Right kidney (tissue), 9 donors: ENCODE results near the gene GGA2.
"Not testable (repeated sequence)": the region's sequence is repeated elsewhere in the genome, so short reads cannot be mapped to it uniquely, and the experiment has no call there.

Source experiments
- DNase-seq: peaks from one replicate; pipeline ENCODE4 v3.0.0-alpha.2; 2016
- long read RNA-seq, 8 donors: transcript quantifications; one replicate each; lab custom pipeline, GENCODE V29; 2026

The GGA2 gene, protein sequence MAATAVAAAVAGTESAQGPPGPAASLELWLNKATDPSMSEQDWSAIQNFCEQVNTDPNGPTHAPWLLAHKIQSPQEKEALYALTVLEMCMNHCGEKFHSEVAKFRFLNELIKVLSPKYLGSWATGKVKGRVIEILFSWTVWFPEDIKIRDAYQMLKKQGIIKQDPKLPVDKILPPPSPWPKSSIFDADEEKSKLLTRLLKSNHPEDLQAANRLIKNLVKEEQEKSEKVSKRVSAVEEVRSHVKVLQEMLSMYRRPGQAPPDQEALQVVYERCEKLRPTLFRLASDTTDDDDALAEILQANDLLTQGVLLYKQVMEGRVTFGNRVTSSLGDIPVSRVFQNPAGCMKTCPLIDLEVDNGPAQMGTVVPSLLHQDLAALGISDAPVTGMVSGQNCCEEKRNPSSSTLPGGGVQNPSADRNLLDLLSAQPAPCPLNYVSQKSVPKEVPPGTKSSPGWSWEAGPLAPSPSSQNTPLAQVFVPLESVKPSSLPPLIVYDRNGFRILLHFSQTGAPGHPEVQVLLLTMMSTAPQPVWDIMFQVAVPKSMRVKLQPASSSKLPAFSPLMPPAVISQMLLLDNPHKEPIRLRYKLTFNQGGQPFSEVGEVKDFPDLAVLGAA
- long read RNA-seq, donor 1, full-length matches to known transcripts: 11 of 11 reads
- long read RNA-seq, donor 1, partial matches to known transcripts: 0 of 11 reads
- long read RNA-seq, donor 1, other reads (novel, unspliced or antisense): 0 of 11 reads
- long read RNA-seq, donor 2, full-length matches to known transcripts: 3 of 3 reads
- long read RNA-seq, donor 2, partial matches to known transcripts: 0 of 3 reads
- long read RNA-seq, donor 2, other reads (novel, unspliced or antisense): 0 of 3 reads
- long read RNA-seq, donor 3, partial matches to known transcripts: 0 of 2 reads
- long read RNA-seq, donor 3, other reads (novel, unspliced or antisense): 0 of 2 reads
- long read RNA-seq, donor 4, full-length matches to known transcripts: 6 of 28 reads
- long read RNA-seq, donor 4, partial matches to known transcripts: 22 of 28 reads
- long read RNA-seq, donor 4, other reads (novel, unspliced or antisense): 0 of 28 reads
- long read RNA-seq, donor 5, full-length matches to known transcripts: 3 of 3 reads
- long read RNA-seq, donor 5, partial matches to known transcripts: 0 of 3 reads
- long read RNA-seq, donor 5, other reads (novel, unspliced or antisense): 0 of 3 reads
- long read RNA-seq, donor 6, full-length matches to known transcripts: 4 of 4 reads
- long read RNA-seq, donor 6, partial matches to known transcripts: 0 of 4 reads
- long read RNA-seq, donor 6, other reads (novel, unspliced or antisense): 0 of 4 reads
- long read RNA-seq, donor 7: 0 reads
- long read RNA-seq, donor 8, full-length matches to known transcripts: 7 of 7 reads
- long read RNA-seq, donor 8, partial matches to known transcripts: 0 of 7 reads
- long read RNA-seq, donor 8, other reads (novel, unspliced or antisense): 0 of 7 reads

DNA sequence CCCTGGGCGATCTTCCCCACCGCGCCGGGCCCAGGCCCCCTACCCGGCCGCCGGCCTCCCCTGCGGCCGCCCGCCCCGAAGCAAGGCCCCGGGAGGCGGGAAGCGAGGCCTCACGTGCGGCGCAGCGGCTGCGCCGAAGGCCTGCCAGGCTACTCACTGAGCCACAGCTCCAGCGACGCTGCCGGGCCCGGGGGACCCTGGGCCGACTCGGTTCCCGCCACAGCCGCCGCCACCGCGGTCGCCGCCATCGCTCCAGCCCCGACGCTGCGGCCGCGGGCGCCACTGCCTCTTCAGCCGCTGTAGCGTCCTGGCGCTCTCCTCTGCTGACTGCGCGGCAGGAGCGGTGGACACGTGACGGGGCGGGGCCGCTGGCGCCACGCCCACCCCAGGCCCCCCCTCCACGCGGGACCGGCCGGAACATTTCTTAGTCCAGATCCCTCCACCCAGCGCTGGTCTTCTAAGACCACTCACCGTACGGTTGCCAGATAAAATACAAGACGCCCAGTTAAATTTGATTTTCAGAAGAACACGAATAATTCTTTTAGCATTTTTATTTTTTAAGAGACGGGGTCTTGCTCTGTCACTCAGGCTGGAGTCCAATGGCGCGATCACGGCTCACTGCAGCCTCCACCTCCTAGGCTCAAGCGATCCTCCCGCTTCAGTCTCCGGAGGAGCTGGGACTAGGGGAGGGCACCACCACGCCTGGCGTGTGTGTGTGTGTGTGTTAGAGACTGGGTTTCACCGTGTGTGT is at the start of gene GGA2:
Gene GGA2, minus strand, starts transcription at position 331 of the 751 bp plus-strand sequence. Its CDS starts 83 bp downstream, at position 248.
- peak; percentile 93 for DNase-seq

- DNase-seq: no peak
These were observed 47.7 kb upstream of the GGA2 start for GRCh38 chr16:23557779-23558702.

- peak; percentile 99 for DNase-seq
These were observed 46.8 kb upstream of the GGA2 start, which contains the start of the genes EARS2 and UBFD1 for GRCh38 chr16:23556881-23557778. Gene EARS2, minus strand, starts transcription at chr16:23557350. Its CDS starts 7 bp downstream, at chr16:23557343. Gene UBFD1, plus strand, starts transcription at chr16:23557727. Its CDS starts 16 bp downstream, at chr16:23557743.

DNA sequence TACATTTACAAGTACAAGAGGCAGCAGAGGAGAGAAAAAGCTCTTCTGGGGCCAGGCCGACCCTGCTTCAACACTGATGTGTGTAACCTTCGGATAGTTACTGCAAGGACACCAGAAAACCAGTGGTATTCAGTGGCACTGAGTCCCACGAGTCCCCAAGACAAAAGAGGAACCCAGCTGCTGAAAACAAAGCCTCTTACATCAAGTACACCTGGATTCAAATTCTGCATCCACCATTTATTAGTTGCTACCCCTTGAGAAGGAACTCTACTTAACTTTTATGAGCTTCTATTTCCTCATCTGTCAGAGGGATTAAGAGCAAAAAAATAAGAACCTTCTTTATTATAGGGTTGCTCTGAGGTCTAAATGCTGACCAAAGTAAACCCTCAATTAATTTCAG is 44.2 kb upstream of the GGA2 start:
- DNase-seq: no peak

GRCh38 chr16:23552161-23552560 is 41.9 kb upstream of the GGA2 start:
- DNase-seq: no peak

- no peak for DNase-seq
These were observed 39.6 kb upstream of the GGA2 start for GRCh38 chr16:23549938-23550337.

- DNase-seq: no peak
These were observed 34.1 kb upstream of the GGA2 start for GRCh38 chr16:23544436-23544835.

DNA sequence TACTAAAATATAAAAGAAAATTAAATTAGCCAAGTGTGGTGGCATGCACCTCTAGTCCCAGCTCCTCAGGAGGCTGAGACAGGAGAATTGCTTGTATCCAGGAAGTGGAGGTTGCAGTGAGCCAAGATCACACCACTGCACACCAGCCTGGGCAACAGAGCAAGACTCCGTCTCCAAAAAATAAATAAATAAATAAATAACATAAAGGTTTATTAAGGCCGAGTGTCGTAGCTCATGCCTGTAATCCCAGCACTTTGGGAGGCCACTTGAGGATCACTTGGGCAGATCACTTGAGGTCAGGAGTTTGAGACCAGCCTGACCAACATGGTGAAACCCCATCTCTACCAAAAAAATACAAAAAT is 30.5 kb upstream of the GGA2 start:
- DNase-seq: not testable (repeated sequence)

DNA sequence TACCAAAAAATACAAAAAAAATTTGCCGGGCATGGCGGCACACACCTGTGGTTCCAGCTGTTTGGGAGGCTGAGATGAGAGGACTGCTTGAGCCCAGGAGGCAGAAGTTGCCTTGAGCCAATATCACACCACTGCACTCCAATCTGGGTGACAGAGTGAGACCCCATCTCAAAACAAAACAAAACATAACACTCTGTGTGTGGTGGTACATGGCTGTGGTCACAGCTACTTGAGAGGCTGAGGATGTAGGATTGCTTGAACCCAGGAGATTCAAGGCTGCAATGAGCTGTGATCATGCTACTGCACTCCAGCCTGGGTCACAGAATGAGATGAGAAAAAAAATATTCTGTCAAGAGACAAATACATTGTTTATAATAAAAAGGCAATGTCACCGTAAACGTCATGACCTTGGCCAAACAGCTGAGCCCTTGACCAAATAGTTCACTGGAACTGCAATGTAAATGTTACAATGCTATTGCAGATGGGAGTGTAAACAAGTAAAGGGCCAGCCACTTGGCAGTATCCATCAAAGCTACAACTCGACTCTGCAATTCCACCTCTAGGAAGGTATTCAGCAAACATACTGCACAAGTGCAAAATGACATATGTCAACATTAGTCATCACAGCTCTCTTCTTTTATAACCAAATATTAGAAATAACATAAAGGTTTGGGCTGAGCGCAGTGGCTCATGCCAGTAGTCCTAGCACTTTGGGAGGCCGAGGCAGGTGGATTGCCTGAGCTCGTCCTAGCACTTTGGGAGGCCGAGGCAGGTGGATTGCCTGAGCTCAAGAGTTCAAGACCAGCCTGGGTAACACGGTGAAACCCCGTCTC is 29.9 kb upstream of the GGA2 start:
- DNase-seq: no peak

DNA sequence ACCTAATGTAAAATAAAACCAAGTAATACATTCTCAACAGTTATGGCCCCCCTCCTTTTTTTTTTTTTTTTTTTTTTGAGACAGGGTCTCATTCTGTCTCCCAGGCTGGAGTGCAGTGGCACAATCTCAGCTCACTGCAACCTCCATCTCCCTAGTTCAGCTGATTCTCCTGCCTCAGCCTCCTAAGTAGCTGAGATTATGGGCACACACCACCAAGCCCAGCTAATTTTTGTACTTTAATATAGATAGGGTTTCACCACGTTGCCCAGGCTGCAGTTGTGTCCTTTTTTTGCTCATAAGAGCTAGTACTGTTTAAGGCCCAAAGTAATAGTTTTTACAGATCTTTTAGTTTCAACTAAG is 28.6 kb upstream of the GGA2 start:
- no peak for DNase-seq

GRCh38 chr16:23537390-23537789 is 27.1 kb upstream of the GGA2 start:
- no peak for DNase-seq

GRCh38 chr16:23535901-23536300 is 25.6 kb upstream of the GGA2 start:
- no peak for DNase-seq

- no peak for DNase-seq
These were observed 24.9 kb upstream of the GGA2 start for GRCh38 chr16:23534868-23535860.

- no peak for DNase-seq
These were observed 22.2 kb upstream of the GGA2 start for GRCh38 chr16:23532448-23532847.

GRCh38 chr16:23530062-23530461 is 19.8 kb upstream of the GGA2 start:
- DNase-seq: no peak

- no peak for DNase-seq
These were observed 18.5 kb upstream of the GGA2 start for GRCh38 chr16:23528644-23529310.
